HEK293 (cell line): ENCODE measurements around the gene GAL3ST2.
A peak's percentile ranks its signal among the peaks of the same experiment; 100 is the strongest.

Experiments used
- CTCF ChIA-PET: fragments of 350-600 bp; formaldehyde crosslinking; extraction: SDS; loops from one replicate; lab custom pipeline; 2021; ENCODE audit warnings: antibody characterized with exemption; lab: Yijun Ruan, JAX
- POLR2A ChIA-PET: fragments of 300-600 bp; formaldehyde crosslinking; extraction: SDS; loops from one replicate; lab custom pipeline; 2020; ENCODE audit warnings: antibody characterized with exemption, inconsistent platforms; lab: Yijun Ruan, JAX
- H3K27ac ChIP-seq: fragments of 200-500 bp; sonication (Bioruptor generic); 2 replicates; pipeline ENCODE4 v1.5.1; 2014; ENCODE audit warnings: low read depth, low read length, control low read depth, inconsistent platforms; ENCODE audit errors: extremely low read depth
- H3K36me3 ChIP-seq, 2 experiments: fragments of 200-500 bp in 1 of 2; sonication (Bioruptor generic) in 1 of 2; 1 replicate in 1 of 2; 2 replicates in 1 of 2; pipeline ENCODE4 v1.5.1; 2014 to 2017; ENCODE audit warnings: inconsistent platforms in 2 of 2, low read length in 2 of 2; ENCODE audit not compliant: control insufficient read depth in 2 of 2, insufficient read depth in 1 of 2
- H3K4me1 ChIP-seq: fragments of 200-500 bp; sonication (Bioruptor generic); 2 replicates; pipeline ENCODE4 v1.5.1; 2014; ENCODE audit warnings: mild to moderate bottlenecking, low read length, inconsistent platforms; ENCODE audit not compliant: control insufficient read depth, insufficient read depth
- H3K4me3 ChIP-seq: 2 replicates; pipeline ENCODE4 v1.5.1; 2011; ENCODE audit warnings: low read depth, mild to moderate bottlenecking, control low read depth, low read length, moderate library complexity
- H3K9me3 ChIP-seq: fragments of 200-500 bp; sonication (Bioruptor generic); 2 replicates; pipeline ENCODE4 v1.5.1; 2014; ENCODE audit warnings: low read depth, low read length, inconsistent platforms; ENCODE audit not compliant: control insufficient read depth, insufficient read depth
- BCL11B ChIP-seq: fragments of 450-650 bp; formaldehyde crosslinking; IDR thresholded peaks from 2 replicates; pipeline ENCODE4 v1.5.1; 2016; ENCODE audit warnings: low read depth, missing biosample characterization, missing genetic modification characterization
- EGR2 ChIP-seq: fragments of 450-650 bp; formaldehyde crosslinking; IDR thresholded peaks from 2 replicates; pipeline ENCODE4 v1.5.1; 2016; ENCODE audit warnings: low read depth, missing biosample characterization, missing genetic modification characterization
- GLIS1 ChIP-seq: fragments of 450-650 bp; formaldehyde crosslinking; IDR thresholded peaks from 2 replicates; pipeline ENCODE4 v1.5.1; 2016; ENCODE audit warnings: missing biosample characterization, missing genetic modification characterization
- GLIS2 ChIP-seq: fragments of 450-650 bp; formaldehyde crosslinking; IDR thresholded peaks from 2 replicates; pipeline ENCODE4 v1.5.1; 2016; ENCODE audit warnings: missing biosample characterization, missing genetic modification characterization
- KLF17 ChIP-seq: fragments of 450-650 bp; formaldehyde crosslinking; IDR thresholded peaks from 2 replicates; pipeline ENCODE4 v1.5.1; 2016; ENCODE audit warnings: missing biosample characterization, missing genetic modification characterization
- KLF9 ChIP-seq: fragments of 450-650 bp; formaldehyde crosslinking; IDR thresholded peaks from 2 replicates; pipeline ENCODE4 v1.5.1; 2016; ENCODE audit warnings: missing biosample characterization, missing genetic modification characterization, low read depth
- REST ChIP-seq: fragments of 450-650 bp; formaldehyde crosslinking; IDR thresholded peaks from 2 replicates; pipeline ENCODE4 v1.5.1; 2016; ENCODE audit warnings: missing biosample characterization, missing genetic modification characterization
- SCRT1 ChIP-seq: fragments of 450-650 bp; formaldehyde crosslinking; IDR thresholded peaks from 2 replicates; pipeline ENCODE4 v1.5.1; 2016; ENCODE audit warnings: missing biosample characterization, missing genetic modification characterization, borderline replicate concordance
- SP3 ChIP-seq: fragments of 450-650 bp; formaldehyde crosslinking; IDR thresholded peaks from 2 replicates; pipeline ENCODE4 v1.5.1; 2016; ENCODE audit warnings: missing biosample characterization, missing genetic modification characterization
- ZBTB7A ChIP-seq: fragments of 450-650 bp; formaldehyde crosslinking; IDR thresholded peaks from 2 replicates; pipeline ENCODE4 v1.5.1; 2016; ENCODE audit warnings: low read depth, missing biosample characterization, missing genetic modification characterization
- ZFHX2 ChIP-seq: fragments of 450-650 bp; formaldehyde crosslinking; conservative IDR thresholded peaks from 2 replicates; pipeline ENCODE4 v1.5.1; 2016; ENCODE audit warnings: missing biosample characterization, missing genetic modification characterization
- ZIC2 ChIP-seq: fragments of 450-650 bp; formaldehyde crosslinking; IDR thresholded peaks from 2 replicates; pipeline ENCODE4 v1.5.1; 2016; ENCODE audit warnings: missing biosample characterization, missing genetic modification characterization
- ZNF112 ChIP-seq: fragments of 450-650 bp; formaldehyde crosslinking; IDR thresholded peaks from 2 replicates; pipeline ENCODE4 v1.5.0; 2017; ENCODE audit warnings: missing biosample characterization, missing genetic modification characterization
- ZNF132 ChIP-seq: fragments of 450-650 bp; formaldehyde crosslinking; IDR thresholded peaks from 2 replicates; pipeline ENCODE4 v1.5.1; 2017; ENCODE audit warnings: missing biosample characterization, missing genetic modification characterization, borderline replicate concordance
- ZNF133 ChIP-seq: fragments of 450-650 bp; formaldehyde crosslinking; IDR thresholded peaks from 2 replicates; pipeline ENCODE4 v1.5.1; 2016; ENCODE audit warnings: missing biosample characterization, missing genetic modification characterization
- ZNF19 ChIP-seq: fragments of 450-650 bp; formaldehyde crosslinking; IDR thresholded peaks from 2 replicates; pipeline ENCODE4; 2016; ENCODE audit warnings: missing biosample characterization, missing genetic modification characterization, low read depth
- ZNF239 ChIP-seq: fragments of 450-650 bp; formaldehyde crosslinking; IDR thresholded peaks from 2 replicates; pipeline ENCODE4 v1.5.1; 2016; ENCODE audit warnings: missing biosample characterization, missing genetic modification characterization
- ZNF24 ChIP-seq: fragments of 450-650 bp; formaldehyde crosslinking; IDR thresholded peaks from 2 replicates; pipeline ENCODE4 v1.5.1; 2016; ENCODE audit warnings: missing biosample characterization, missing genetic modification characterization
- ZNF394 ChIP-seq: fragments of 450-650 bp; formaldehyde crosslinking; IDR thresholded peaks from 2 replicates; pipeline ENCODE4 v1.5.1; 2016; ENCODE audit warnings: missing biosample characterization, missing genetic modification characterization, mild to moderate bottlenecking, moderate library complexity, borderline replicate concordance
- ZNF404 ChIP-seq: fragments of 450-650 bp; formaldehyde crosslinking; IDR thresholded peaks from 2 replicates; pipeline ENCODE4 v1.5.1; 2017; ENCODE audit warnings: missing biosample characterization, missing genetic modification characterization
- ZNF488 ChIP-seq: fragments of 450-650 bp; formaldehyde crosslinking; IDR thresholded peaks from 2 replicates; pipeline ENCODE4 v1.5.1; 2016; ENCODE audit warnings: missing biosample characterization, missing genetic modification characterization
- ZNF558 ChIP-seq: fragments of 450-650 bp; formaldehyde crosslinking; IDR thresholded peaks from 2 replicates; pipeline ENCODE4 v1.5.1; 2016; ENCODE audit warnings: missing biosample characterization, missing genetic modification characterization
- ZNF585B ChIP-seq: fragments of 450-650 bp; formaldehyde crosslinking; IDR thresholded peaks from 2 replicates; pipeline ENCODE4 v1.5.1; 2016; ENCODE audit warnings: missing biosample characterization, missing genetic modification characterization
- ZNF658 ChIP-seq: fragments of 450-650 bp; formaldehyde crosslinking; IDR thresholded peaks from 2 replicates; pipeline ENCODE4; 2016; ENCODE audit warnings: missing biosample characterization, missing genetic modification characterization
- ZNF692 ChIP-seq: fragments of 450-650 bp; formaldehyde crosslinking; IDR thresholded peaks from 2 replicates; pipeline ENCODE4 v1.5.1; 2016; ENCODE audit warnings: missing biosample characterization, missing genetic modification characterization

GAL3ST2 gene

GRCh38 chr2:241774419-241775222 is 2.0 kb upstream of the GAL3ST2 start (continued):
- TF ChIP-seq ZNF19 (tag by site-specific recombination) = no peak
- TF ChIP-seq ZBTB7A (tag by site-specific recombination) = no peak
- no peak for TF ChIP-seq SP3 (tag by site-specific recombination)
- TF ChIP-seq ZNF112 (tag by site-specific recombination) = no peak
- TF ChIP-seq BCL11B (tag by site-specific recombination) = no peak
- no peak for TF ChIP-seq ZNF404 (tag by site-specific recombination)
- 0 out of 2 replicates have a peak, but pooled peaks have one; percentile 19 for TF ChIP-seq ZNF692 (tag by site-specific recombination)
- peak; percentile 60 for TF ChIP-seq KLF9 (tag by site-specific recombination)
- TF ChIP-seq GLIS1 (tag by site-specific recombination) = peak; percentile 40
- TF ChIP-seq ZNF488 (tag by site-specific recombination) = no peak
- no peak for TF ChIP-seq ZNF658
- peak; percentile 72 for TF ChIP-seq ZNF394

- Histone ChIP-seq H3K4me3 (no peak overlapping the region), H3K9me3 (no peaks in the 10 kb centered on the region), H3K27ac (no peak overlapping the region), H3K36me3 (no peaks in the 10 kb centered on the region), H3K4me1 (no peaks in the 10 kb centered on the region)
- ChIA-PET POLR2A (interaction anchor here (0.7 kb wide), 1 partner anchor 14 kb away, joined by 3 read pairs; no protein-coding TSS in a partner anchor), CTCF (no interaction called here)
- TF ChIP-seq GLIS2 (tag by site-specific recombination) = 0 out of 2 replicates have a peak, but pooled peaks have one; percentile 13
- 0 out of 2 replicates have a peak, but pooled peaks have one; percentile 10 for TF ChIP-seq ZIC2
- peak; percentile 82 for TF ChIP-seq ZFHX2
- no peak for TF ChIP-seq ZNF239 (tag by site-specific recombination)
- TF ChIP-seq EGR2 (tag by site-specific recombination) = peak; percentile 67; the same call in 1 of the 2 replicates
- TF ChIP-seq KLF17 = no peak
These were observed 1.1 kb upstream of the GAL3ST2 start for GRCh38 chr2:241775223-241776177.

GRCh38 chr2:241777170-241777685 is 606 bp downstream of the GAL3ST2 start:
- TF ChIP-seq SCRT1 (tag by site-specific recombination) (no peak), REST (tag by site-specific recombination) (no peak), ZNF24 (tag by site-specific recombination) (no peak), BCL11B (tag by site-specific recombination) (no peak), ZNF585B (tag by site-specific recombination) (no peak), ZNF132 (no peak), ZNF133 (tag by site-specific recombination) (no peak), ZNF558 (tag by site-specific recombination) (no peak)
- POLR2A ChIA-PET = no interaction called here
- Histone ChIP-seq H3K36me3 (no peaks in the 10 kb centered on the region), H3K27ac (no peak overlapping the region), H3K4me1 (no peaks in the 10 kb centered on the region), H3K9me3 (no peaks in the 10 kb centered on the region), H3K4me3 (no peak overlapping the region)
- CTCF ChIA-PET = interaction anchor here (0.6 kb wide), 1 partner anchor 1460 kb away, joined by 4 read pairs; no protein-coding TSS in a partner anchor
